Thymus (tissue), 11 donors: Measurements from ENCODE around the gene OR2S2. TPM values are rescaled to one million over a fixed set of nuclear protein-coding genes. Genes with fewer than 3 reads are reported as not detected.

Source experiments
- DNase-seq, 9 donors: peaks; one replicate each; pipeline ENCODE4 v3.0.0-alpha.2; 2013; ENCODE audit warnings: low spot score in 9 of 9, low read depth in 6 of 9, missing footprints in 1 of 9
- H3K27ac ChIP-seq, 2 donors: one replicate each; pipeline ENCODE4 v1.5.1; 2013; ENCODE audit warnings: control low read depth in 1 of 2, low read depth in 1 of 2, low read length in 1 of 2, mild to moderate bottlenecking in 1 of 2, moderate library complexity in 1 of 2
- H3K27me3 ChIP-seq, 2 donors: one replicate each; pipeline ENCODE4 v1.5.1; 2013; ENCODE audit warnings: low read length in 1 of 2; ENCODE audit not compliant: control insufficient read depth in 2 of 2, insufficient read depth in 1 of 2
- H3K36me3 ChIP-seq, 2 donors: one replicate each; pipeline ENCODE4 v1.5.1; 2013; ENCODE audit warnings: low read length in 1 of 2, mild to moderate bottlenecking in 1 of 2, moderate library complexity in 1 of 2; ENCODE audit not compliant: control insufficient read depth in 2 of 2, insufficient read depth in 2 of 2
- H3K4me1 ChIP-seq, 2 donors: one replicate each; pipeline ENCODE4 v1.5.1; 2013; ENCODE audit warnings: low read length in 2 of 2; ENCODE audit not compliant: control insufficient read depth in 2 of 2, insufficient read depth in 2 of 2
- H3K4me3 ChIP-seq, 2 donors: one replicate each; pipeline ENCODE4 v1.5.1; 2013; ENCODE audit warnings: low read length in 2 of 2, control low read depth in 1 of 2, mild to moderate bottlenecking in 1 of 2
- H3K9me3 ChIP-seq, 2 donors: one replicate each; pipeline ENCODE4 v1.5.1; 2013; ENCODE audit warnings: low read length in 1 of 2, mild to moderate bottlenecking in 1 of 2; ENCODE audit not compliant: control insufficient read depth in 2 of 2, insufficient read depth in 1 of 2
- WGBS: extraction: QIAGEN DNeasy Blood & Tissue Kit; methylation state at CpG from one replicate; pipeline ENCODE4 v1.1.7; 2013; 5-methylcytosine and 5-hydroxymethylcytosine counted together
- polyA plus RNA-seq: library from polyadenylated mRNA; stranded (reverse); fragments of 200-250 nt; gene quantifications from one replicate; pipeline ENCODE4 v1.2.3, GENCODE V29; 2013
- total RNA-seq: library from RNA; stranded (reverse); fragments of 120-200 nt; gene quantifications from one replicate; pipeline ENCODE4 v1.2.4, GENCODE V29; 2013
- donor health status: healthy.

OR2S2 gene
- total and polyA plus RNA-seq, 2 donors = 0.02 TPM; not detected in 1

- H3K27me3 ChIP-seq = peaks cover 0 to 17% of the 10 kb centered on the region in 2 donors
- 5% methylated on average over 35 of the region's 35 CpGs for WGBS
- peaks cover 0 to 5% of the 10 kb centered on the region in 2 donors for H3K9me3 ChIP-seq
- H3K27ac ChIP-seq = no peak overlapping the region
- peaks cover 0 to 4% of the 10 kb centered on the region in 2 donors for H3K4me1 ChIP-seq
- peak in 5 of 9 donors; percentile 4 to 52 (median 24) for DNase-seq
- H3K36me3 ChIP-seq = no peaks in the 10 kb centered on the region
- no peak overlapping the region for H3K4me3 ChIP-seq
These were observed 14.1 kb upstream of the OR2S2 start for GRCh38 chr9:35972093-35972492.

- no peak for DNase-seq
- H3K4me1 ChIP-seq = peaks cover 0 to 4% of the 10 kb centered on the region in 2 donors
These were observed 9.1 kb upstream of the OR2S2 start for GRCh38 chr9:35967042-35967441.

GRCh38 chr9:35966433-35966832 lies 8.5 kb upstream of the OR2S2 start:
- no peaks in the 10 kb centered on the region for H3K36me3 ChIP-seq
- peaks cover 0 to 12% of the 10 kb centered on the region in 2 donors for H3K27me3 ChIP-seq
- H3K4me1 ChIP-seq = no peaks in the 10 kb centered on the region
- no peak overlapping the region for H3K27ac ChIP-seq
- H3K9me3 ChIP-seq = no peaks in the 10 kb centered on the region
- DNase-seq = no peak
- 59% methylated on average over 4 of the region's 4 CpGs for WGBS
- H3K4me3 ChIP-seq = no peak overlapping the region

More at GRCh38 chr9:35967042-35967441, 9.1 kb upstream of the OR2S2 start:
- no peak overlapping the region for H3K4me3 ChIP-seq
- 92% methylated on average over 2 of the region's 2 CpGs for WGBS
- H3K36me3 ChIP-seq = no peaks in the 10 kb centered on the region
- no peaks in the 10 kb centered on the region for H3K9me3 ChIP-seq
- no peak overlapping the region for H3K27ac ChIP-seq
- H3K27me3 ChIP-seq = peaks cover 0 to 17% of the 10 kb centered on the region in 2 donors

- Histone ChIP-seq H3K27ac (no peak overlapping the region), H3K9me3 (no peaks in the 10 kb centered on the region), H3K27me3 (peaks cover 3 to 9% of the 10 kb centered on the region in 2 donors), H3K4me3 (no peak overlapping the region), H3K36me3 (no peaks in the 10 kb centered on the region), H3K4me1 (no peaks in the 10 kb centered on the region)
- WGBS = 87% methylated on average over 6 of the region's 6 CpGs
- no peak for DNase-seq
These were observed 7.1 kb upstream of the OR2S2 start for GRCh38 chr9:35965011-35965410.

GRCh38 chr9:35962126-35962906 lies 4.4 kb upstream of the OR2S2 start:
- Histone ChIP-seq H3K36me3 (no peaks in the 10 kb centered on the region), H3K9me3 (no peaks in the 10 kb centered on the region), H3K4me3 (no peak overlapping the region), H3K4me1 (no peaks in the 10 kb centered on the region), H3K27ac (no peak overlapping the region), H3K27me3 (peaks cover 3 to 6% of the 10 kb centered on the region in 2 donors)
- DNase-seq = no peak
- WGBS = 91% methylated on average over 23 of the region's 23 CpGs

GRCh38 chr9:35960039-35960655 lies 2.2 kb upstream of the OR2S2 start:
- Histone ChIP-seq H3K4me1 (no peaks in the 10 kb centered on the region), H3K36me3 (no peaks in the 10 kb centered on the region), H3K4me3 (no peak overlapping the region), H3K9me3 (no peaks in the 10 kb centered on the region), H3K27ac (no peak overlapping the region), H3K27me3 (peaks cover 3 to 4% of the 10 kb centered on the region in 2 donors)
- DNase-seq = no peak
- WGBS = 77% methylated on average over 3 of the region's 3 CpGs

GRCh38 chr9:35956651-35957050 lies 1.3 kb downstream of the OR2S2 start:
- DNase-seq = no peak
- 92% methylated on average over 5 of the region's 5 CpGs for WGBS

GRCh38 chr9:35954942-35955546 lies 2.9 kb downstream of the OR2S2 start:
- H3K9me3 ChIP-seq = no peaks in the 10 kb centered on the region
- peak in 7 of 9 donors; percentile 54 to 86 (median 69) for DNase-seq
- no peaks in the 10 kb centered on the region for H3K27me3 ChIP-seq
- no peak overlapping the region for H3K27ac ChIP-seq
- WGBS = 18% methylated on average over 6 of the region's 6 CpGs
- no peak overlapping the region for H3K4me3 ChIP-seq
- no peaks in the 10 kb centered on the region for H3K4me1 ChIP-seq
- H3K36me3 ChIP-seq = no peaks in the 10 kb centered on the region

More at GRCh38 chr9:35956651-35957050, 1.3 kb downstream of the OR2S2 start:
- Histone ChIP-seq H3K27ac (no peak overlapping the region), H3K4me1 (no peaks in the 10 kb centered on the region), H3K4me3 (no peak overlapping the region), H3K36me3 (no peaks in the 10 kb centered on the region), H3K9me3 (no peaks in the 10 kb centered on the region), H3K27me3 (peaks cover 0 to 3% of the 10 kb centered on the region in 2 donors)
